GF-D8 (cell line): Measurements from ENCODE around the gene VCX.
"Not testable (repeated sequence)": the region's sequence is repeated elsewhere in the genome, so short reads cannot be mapped to it uniquely, and the experiment has no call there.

Experiments
- DNase-seq: peaks from one replicate; lab custom pipeline; 2025; lab: John Stamatoyannopoulos, UW

VCX gene

DNA sequence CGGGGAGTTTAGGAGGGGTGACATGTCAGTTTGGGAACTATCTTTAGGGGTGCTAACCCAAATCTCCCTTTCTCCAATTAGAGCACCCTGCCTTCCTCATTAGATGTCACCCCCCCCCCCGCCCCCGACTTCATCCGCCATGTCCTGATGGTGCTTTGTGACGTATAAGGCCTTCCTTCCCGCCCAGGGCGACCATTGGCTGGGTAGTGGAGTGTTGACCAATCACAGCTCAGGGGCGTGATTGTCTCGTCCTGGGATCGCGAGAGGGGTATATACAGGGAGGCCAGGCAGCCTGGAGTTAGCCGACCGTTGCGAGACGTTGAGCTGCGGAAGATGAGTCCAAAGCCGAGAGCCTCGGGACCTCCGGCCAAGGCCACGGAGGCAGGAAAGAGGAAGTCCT, at the start of gene VCX:
Gene VCX, plus strand, starts transcription at position 301 of the 400 bp plus-strand sequence. Its CDS starts 33 bp downstream, at position 334.
- DNase-seq, result not testable (repeated sequence)

DNA sequence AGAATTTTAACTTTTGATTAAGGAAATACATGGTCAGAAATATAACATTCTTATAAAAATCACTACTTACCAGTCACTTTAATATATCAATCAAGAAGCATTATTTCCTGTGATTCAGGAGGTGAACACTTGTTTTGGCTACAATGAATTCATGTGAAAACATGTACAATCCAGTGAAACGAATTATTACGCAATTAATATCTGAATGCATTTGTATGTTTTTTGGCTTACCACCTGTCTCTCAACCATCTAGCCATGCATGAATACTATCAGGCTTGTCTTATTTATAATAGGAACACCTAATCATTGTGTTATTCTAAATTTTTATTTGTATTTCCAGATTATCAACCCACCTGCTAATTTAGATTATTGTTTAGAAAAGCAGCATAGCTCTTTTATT, 44.6 kb upstream of the VCX start:
- DNase-seq, result no peak

DNA sequence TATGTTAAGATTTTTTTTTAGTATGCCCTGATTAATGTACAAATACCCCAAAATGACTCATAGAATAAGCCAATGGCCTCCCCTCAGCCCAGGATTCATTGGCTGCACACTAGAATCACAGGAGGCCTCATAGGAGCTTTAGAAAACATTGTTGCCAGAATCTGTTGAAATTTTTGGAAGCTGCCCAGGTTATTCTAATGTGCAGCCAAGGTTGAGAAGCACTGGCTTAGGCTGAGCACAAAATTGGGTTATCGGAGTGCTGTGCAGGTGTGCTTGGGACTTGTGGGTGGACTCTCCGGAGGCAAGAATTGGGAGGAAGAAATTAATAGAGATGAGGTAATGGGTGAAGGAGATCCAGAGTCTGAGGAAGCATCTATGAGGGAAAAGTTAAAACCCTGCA, 41.3 kb upstream of the VCX start:
- no peak for DNase-seq

DNA sequence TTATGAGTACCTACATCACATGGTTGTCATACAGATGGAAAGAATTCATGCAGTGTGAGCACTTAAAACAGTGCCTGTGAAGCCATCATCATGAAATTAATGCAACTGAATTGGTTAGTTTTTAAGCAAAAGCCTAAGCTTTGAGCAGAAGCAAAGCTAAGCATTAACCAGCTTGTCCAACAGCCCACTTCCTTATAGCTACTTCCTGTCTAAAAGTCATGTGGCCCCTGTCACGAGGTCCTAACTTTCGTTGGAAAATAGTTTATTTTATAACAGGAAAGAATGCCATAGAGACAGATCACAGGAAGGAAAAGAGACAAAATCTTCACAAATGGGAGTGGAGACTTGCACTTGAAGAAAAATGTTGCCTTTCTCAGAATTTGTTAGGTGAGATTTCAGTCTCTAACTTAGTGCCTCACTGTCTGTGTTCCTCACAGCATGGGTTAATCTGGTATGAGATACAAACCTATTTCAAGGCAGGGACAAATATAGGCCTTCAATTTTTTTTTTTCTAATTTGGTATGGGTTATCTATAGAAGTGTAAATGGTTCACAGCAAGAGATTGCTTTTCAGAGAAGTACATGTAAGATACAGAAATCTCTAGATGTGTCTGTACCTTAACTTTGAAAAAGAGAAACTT, 27.7 kb upstream of the VCX start:
- no peak for DNase-seq

DNA sequence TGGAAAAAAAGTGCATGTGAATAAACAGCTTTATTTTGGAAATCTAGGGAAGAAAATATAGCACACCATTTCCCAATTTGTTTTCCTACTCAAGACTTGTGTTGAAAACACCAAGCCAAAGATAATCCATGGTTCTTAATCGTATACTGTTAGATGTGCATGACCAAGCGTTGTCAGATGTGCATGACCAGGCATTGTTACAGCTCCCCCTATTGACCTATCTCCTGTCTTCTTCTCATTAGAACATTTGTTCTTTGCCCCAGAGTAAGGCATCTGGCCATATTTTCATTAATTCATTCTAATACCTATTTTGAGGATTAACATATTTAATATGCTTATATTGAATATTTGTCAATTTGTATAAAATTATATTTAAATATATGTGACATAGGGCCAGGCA, 14.4 kb upstream of the VCX start:
- no peak for DNase-seq

DNA sequence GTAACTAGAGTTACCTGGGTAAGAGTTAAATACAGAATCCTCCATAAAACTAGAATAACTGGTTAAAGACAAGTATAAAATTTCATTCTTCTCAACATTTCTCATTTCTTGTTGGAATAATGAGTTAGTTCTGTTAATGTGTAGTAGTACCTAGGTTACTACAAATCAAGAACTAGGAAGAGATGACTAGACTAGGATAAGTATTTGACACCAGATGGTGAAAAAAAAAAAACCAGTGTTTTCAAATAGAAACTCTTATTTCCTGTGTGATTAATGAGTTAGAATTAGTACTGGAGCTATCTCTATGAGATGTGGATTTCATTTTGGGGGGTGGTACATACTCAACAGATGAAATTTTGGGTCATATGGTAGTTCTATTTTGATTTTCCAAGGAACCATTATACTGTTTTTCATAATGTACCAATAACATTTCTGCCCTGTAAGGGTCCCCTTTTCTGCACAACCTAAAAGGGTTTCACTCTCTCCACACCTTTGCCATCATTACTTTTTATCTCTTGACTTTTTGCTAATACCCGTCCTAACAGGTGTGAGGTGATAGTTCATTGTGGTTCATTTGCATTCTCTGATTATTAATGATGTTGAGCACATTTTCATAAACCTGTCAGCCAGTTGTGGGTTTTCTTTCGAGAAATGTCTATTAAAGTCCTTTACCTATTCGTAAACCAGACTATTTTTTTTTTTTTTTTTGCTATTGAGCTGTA, 1.7 kb upstream of the VCX start:
- no peak for DNase-seq

DNA sequence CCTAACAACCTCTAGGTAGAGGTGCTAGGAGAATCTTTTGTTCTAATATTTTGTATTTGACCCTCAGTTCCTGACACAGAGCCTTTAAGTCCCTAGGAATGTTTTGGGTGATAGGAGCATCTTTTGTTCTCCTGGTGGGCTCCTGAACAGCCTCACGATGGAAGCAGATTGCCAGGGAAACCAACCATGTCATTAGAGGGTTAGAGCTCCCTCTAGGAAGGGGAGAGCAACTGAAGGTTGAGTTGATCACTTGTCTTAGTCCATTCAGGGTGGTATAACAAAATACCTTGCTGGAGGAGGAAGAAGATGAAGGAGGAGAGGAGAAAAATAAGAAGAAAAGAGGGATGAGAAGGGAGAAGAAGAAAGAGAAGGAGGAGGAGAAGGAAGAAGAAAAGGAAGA, 9.2 kb downstream of the VCX start:
- DNase-seq, result no peak

DNA sequence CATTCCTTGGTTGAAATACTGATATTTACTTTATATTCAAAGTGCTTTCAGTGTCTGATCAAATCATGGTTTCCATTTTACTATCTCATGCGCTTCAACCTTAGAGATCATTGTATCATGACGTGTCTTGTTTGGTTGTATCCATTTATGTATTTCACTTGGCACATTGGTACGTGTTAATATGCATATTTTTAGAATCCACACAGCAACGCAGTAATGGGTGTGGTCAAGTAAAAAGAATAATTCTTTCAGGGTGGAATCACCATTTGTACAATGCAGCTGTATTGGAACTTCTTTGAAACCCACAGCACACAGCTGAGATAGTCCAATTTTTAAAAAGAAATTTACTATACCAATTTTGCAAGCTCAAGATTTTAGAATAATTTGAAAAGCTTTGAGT, 29.1 kb downstream of the VCX start:
- no peak for DNase-seq

DNA sequence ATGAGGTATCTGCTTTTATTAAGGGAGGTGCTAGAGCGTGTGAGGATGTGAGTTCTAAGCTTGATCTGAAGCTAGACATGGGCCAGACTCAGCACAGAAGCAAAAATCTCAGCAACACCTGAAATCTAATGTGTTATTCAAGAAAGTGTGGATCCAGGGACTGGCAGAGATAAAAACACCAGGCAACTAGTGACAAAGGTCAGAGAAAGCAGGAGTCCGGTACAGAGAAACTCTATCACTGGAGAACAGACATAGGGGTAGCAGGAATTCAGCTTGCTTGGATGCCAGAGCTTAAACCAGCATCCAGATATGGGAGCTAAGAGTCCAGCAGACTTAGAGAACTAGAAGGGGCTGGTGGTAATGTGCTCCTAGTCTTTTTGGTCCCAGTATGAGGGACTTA, 34.0 kb downstream of the VCX start:
- DNase-seq, result no peak

DNA sequence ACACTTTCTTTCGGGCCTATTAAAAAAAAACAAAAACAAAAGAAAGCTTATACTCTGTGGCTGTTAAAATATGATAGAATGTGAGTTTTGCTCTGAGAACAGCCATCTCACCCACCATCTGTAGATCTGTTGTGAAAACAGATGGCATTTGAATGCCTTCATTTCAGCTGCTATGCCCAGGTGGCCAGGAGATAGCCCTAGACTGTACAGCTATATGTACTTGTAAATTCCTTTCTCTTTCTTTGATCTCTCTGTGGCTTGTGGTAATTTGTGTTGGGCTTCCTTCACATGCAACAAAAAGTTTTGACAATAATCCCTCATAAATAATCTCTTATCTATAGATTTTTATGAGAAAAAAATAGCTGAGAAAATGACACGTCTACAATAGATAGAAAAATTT, 46.2 kb downstream of the VCX start:
- no peak for DNase-seq

DNA sequence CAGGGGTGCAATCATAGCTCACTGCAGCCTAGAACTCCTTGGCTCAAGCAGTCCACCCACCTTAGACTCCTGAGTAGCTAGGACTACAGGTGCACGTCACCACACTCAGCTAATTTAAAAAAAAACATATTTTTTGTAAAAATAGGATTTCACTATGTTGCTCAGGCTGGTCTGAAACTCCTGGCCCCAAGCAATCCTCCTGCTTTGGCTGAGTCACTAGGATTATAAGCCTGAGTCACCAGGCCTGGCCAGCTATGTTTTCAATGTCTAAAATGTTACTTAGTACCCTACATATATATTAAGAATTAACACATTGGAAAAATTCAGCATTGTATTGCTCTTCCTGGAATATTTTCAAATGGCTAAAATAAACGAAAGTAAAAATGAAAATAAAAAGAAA, 46.7 kb downstream of the VCX start:
- DNase-seq, result no peak

DNA sequence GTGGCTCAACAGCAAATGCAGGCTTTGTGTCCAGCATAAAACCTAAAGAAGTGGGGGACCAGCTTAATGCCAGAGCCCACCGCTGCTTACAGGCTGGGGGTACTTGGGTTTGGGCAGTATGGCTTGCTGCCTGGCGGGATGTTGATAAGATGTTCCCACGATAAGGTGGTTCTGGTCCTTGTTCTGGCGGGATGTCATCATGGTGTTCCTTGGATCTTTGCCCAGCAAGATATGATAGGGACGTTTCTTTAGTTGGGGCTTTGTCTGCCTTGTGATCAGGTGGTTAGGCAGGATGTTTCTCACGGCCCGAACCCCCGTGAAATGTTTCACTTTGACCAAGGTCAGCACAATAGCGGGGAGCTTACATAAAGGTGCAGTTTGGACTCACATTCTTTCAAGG, 49.0 kb downstream of the VCX start:
- no peak for DNase-seq
